Psoas muscle (tissue), 8 donors: Measurements from ENCODE around the gene ABRAXAS1. TPM values are rescaled to one million over a fixed set of nuclear protein-coding genes. Genes with fewer than 3 reads are reported as not detected.

Source experiments
- ATAC-seq, 4 donors: fragments of 200-7000 bp; cut with Tn5 transposase; one replicate each; pipeline ENCODE4 v1.9.1; 2020; ENCODE audit warnings: moderate library complexity in 3 of 4, mild to moderate bottlenecking in 2 of 4
- DNase-seq, 2 donors: peaks; one replicate each; pipeline ENCODE4 v3.0.0-alpha.2; 2020
- H3K27ac ChIP-seq: fragments of 200-600 bp; one replicate; pipeline ENCODE4 v1.8.0; 2022
- H3K27me3 ChIP-seq, 3 donors: fragments of 200-600 bp in 1 of 3; one replicate each; pipeline versions ENCODE4 v1.6.1 to v1.8.0; 2013 to 2022; ENCODE audit warnings: low read length in 2 of 3, mild to moderate bottlenecking in 2 of 3, moderate library complexity in 1 of 3; ENCODE audit not compliant: insufficient read depth in 3 of 3
- H3K36me3 ChIP-seq, 2 donors: fragments of 200-600 bp in 1 of 2; one replicate each; pipeline versions ENCODE4 v1.6.1 to v1.8.0; 2013 to 2022; ENCODE audit warnings: low read depth in 1 of 2, mild to moderate bottlenecking in 1 of 2, moderate library complexity in 1 of 2; ENCODE audit not compliant: insufficient read depth in 1 of 2
- H3K4me1 ChIP-seq: fragments of 200-600 bp; one replicate; pipeline ENCODE4 v1.8.0; 2022
- H3K4me3 ChIP-seq: fragments of 200-600 bp; one replicate; pipeline ENCODE4 v1.8.0; 2022; ENCODE audit warnings: mild to moderate bottlenecking
- H3K9me3 ChIP-seq: fragments of 200-600 bp; one replicate; pipeline ENCODE4 v1.8.0; 2022
- WGBS, 3 donors: extraction: QIAGEN DNeasy Blood & Tissue Kit; methylation state at CpG; one replicate each; pipeline versions ENCODE4 v1.1.6 to v1.1.7; 2013; 5-methylcytosine and 5-hydroxymethylcytosine counted together
- intact Hi-C, 2 donors: fragments of 100-400 bp; cut with DNase I; formaldehyde crosslinking; loops; one replicate each; pipeline versions ENCODE4 v1.11.0 to v1.14.2; 2022
- polyA plus RNA-seq, 3 donors: library from polyadenylated mRNA; stranded (reverse); fragments of 200-250 nt; gene quantifications; one replicate each; pipeline ENCODE4 v1.2.3, GENCODE V29; 2013
- total RNA-seq, 4 donors: library from RNA; stranded (reverse); fragmentation: NEBNext Ultra II Directional in 2 of 4; extraction: Animal tissue kit (Norgen Biotek cat#: 25700) in 2 of 4; gene quantifications; one replicate each; pipeline versions ENCODE4 v1.2.1 to v1.2.4, GENCODE V29; 2021 to 2023
- TF ChIP-seq, protein P1 (sequence below): fragments of 200-600 bp; IDR thresholded peaks from one replicate; pipeline ENCODE4 v1.8.0; 2022; ENCODE audit warnings: antibody characterized with exemption
- donor health status: healthy with polysubstance abuse.
- donor health status: DM: no; HTN: no; CAD: no; lungs with moderate emphysema.
- donor health status: Bipolar disorder and iron deficiency.
- donor health status: healthy.
- donor health status: DM: yes; HTN: yes; CAD: no.
- donor health status: DM: no; HTN: no; CAD: no.
- donor health status: DM: no; HTN: no; CAD: no.
- donor health status: DM: yes; HTN: yes; CAD: no.

ABRAXAS1 gene
- total and polyA plus RNA-seq, 7 donors: 3.3 to 15.6 (median 10.2) TPM

- 38 to 65% (median 41%) methylated on average over 2 of the region's 2 CpGs for WGBS, 3 donors
- no peak overlapping the region for H3K27ac ChIP-seq
- DNase-seq: no peak
- peaks cover 0 to 44% of the 10 kb centered on the region in 2 donors for H3K36me3 ChIP-seq
- no peaks in the 10 kb centered on the region for H3K4me1 ChIP-seq
- no peaks in the 10 kb centered on the region for H3K27me3 ChIP-seq
- no peaks in the 10 kb centered on the region for H3K9me3 ChIP-seq
- TF ChIP-seq, protein P1, sequence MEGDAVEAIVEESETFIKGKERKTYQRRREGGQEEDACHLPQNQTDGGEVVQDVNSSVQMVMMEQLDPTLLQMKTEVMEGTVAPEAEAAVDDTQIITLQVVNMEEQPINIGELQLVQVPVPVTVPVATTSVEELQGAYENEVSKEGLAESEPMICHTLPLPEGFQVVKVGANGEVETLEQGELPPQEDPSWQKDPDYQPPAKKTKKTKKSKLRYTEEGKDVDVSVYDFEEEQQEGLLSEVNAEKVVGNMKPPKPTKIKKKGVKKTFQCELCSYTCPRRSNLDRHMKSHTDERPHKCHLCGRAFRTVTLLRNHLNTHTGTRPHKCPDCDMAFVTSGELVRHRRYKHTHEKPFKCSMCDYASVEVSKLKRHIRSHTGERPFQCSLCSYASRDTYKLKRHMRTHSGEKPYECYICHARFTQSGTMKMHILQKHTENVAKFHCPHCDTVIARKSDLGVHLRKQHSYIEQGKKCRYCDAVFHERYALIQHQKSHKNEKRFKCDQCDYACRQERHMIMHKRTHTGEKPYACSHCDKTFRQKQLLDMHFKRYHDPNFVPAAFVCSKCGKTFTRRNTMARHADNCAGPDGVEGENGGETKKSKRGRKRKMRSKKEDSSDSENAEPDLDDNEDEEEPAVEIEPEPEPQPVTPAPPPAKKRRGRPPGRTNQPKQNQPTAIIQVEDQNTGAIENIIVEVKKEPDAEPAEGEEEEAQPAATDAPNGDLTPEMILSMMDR: no peak
- intact Hi-C loops: no loop called here
- ATAC-seq: peak in 1 of 4 donors; percentile 77
- H3K4me3 ChIP-seq: no peak overlapping the region
These were observed 35.9 kb downstream of the ABRAXAS1 start for GRCh38 chr4:83449009-83449408.

- H3K27ac ChIP-seq: no peak overlapping the region
- H3K36me3 ChIP-seq: peaks cover 0 to 100% of the 10 kb centered on the region in 2 donors
- TF ChIP-seq, protein P1: no peak
- DNase-seq (no peak), ATAC-seq (no peak)
- H3K4me1 ChIP-seq: no peaks in the 10 kb centered on the region
- H3K9me3 ChIP-seq: no peaks in the 10 kb centered on the region
- H3K27me3 ChIP-seq: no peaks in the 10 kb centered on the region
- H3K4me3 ChIP-seq: no peak overlapping the region
- intact Hi-C loops: no loop called here
- WGBS, 3 donors: 42 to 59% (median 46%) methylated on average over 3 of the region's 3 CpGs
These were observed 44.0 kb downstream of the ABRAXAS1 start for GRCh38 chr4:83440899-83441298.

GRCh38 chr4:83440148-83440814 lies 44.6 kb downstream of the ABRAXAS1 start:
- no peak for ATAC-seq
- TF ChIP-seq, protein P1: no peak
- H3K36me3 ChIP-seq: peaks cover 0 to 100% of the 10 kb centered on the region in 2 donors
- no peak for DNase-seq
- intact Hi-C loops: no loop called here
- 89 to 94% (median 93%) methylated on average over 1 of the region's 1 CpG for WGBS, 3 donors
- no peaks in the 10 kb centered on the region for H3K27me3 ChIP-seq
- H3K4me3 ChIP-seq: no peak overlapping the region
- no peak overlapping the region for H3K27ac ChIP-seq
- H3K4me1 ChIP-seq: no peaks in the 10 kb centered on the region
- H3K9me3 ChIP-seq: no peaks in the 10 kb centered on the region

GRCh38 chr4:83438719-83439118 lies 46.2 kb downstream of the ABRAXAS1 start:
- TF ChIP-seq, protein P1: no peak
- no peak for ATAC-seq
- Histone ChIP-seq H3K36me3 (peaks cover 0 to 97% of the 10 kb centered on the region in 2 donors), H3K4me3 (no peak overlapping the region), H3K9me3 (no peaks in the 10 kb centered on the region), H3K4me1 (no peaks in the 10 kb centered on the region), H3K27ac (no peak overlapping the region), H3K27me3 (no peaks in the 10 kb centered on the region)
- intact Hi-C loops: no loop called here
- no peak for DNase-seq

DNA sequence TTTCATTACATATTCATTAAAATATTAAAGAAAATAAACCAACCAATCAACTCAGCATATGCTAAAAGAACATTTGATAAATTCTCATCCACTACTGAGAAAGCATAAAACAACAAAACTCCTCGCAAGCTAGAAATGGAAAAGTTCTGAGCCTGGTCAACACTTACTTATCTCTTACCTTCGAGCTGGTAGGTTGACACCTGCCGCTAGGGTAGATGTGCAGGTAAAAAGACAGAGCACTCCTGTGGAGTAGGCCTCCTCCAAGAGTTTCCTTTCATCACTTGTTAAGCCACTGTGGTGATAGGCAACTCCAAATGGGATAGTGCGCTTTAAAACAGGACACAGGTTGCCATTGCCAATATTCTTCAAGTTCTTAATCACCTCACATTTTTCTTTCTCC lies 48.2 kb downstream of the ABRAXAS1 start:
- peaks cover 0 to 89% of the 10 kb centered on the region in 2 donors for H3K36me3 ChIP-seq
- 94 to 98% (median 96%) methylated on average over 4 of the region's 4 CpGs for WGBS, 3 donors

More for the DNA sequence above, 48.2 kb downstream of the ABRAXAS1 start:
- ATAC-seq: no peak
- Histone ChIP-seq H3K4me1 (no peaks in the 10 kb centered on the region), H3K27ac (no peak overlapping the region), H3K9me3 (no peaks in the 10 kb centered on the region), H3K27me3 (no peaks in the 10 kb centered on the region), H3K4me3 (no peak overlapping the region)
- TF ChIP-seq, protein P1: no peak
- no peak for DNase-seq
- intact Hi-C loops: no loop called here
